Sigmoid colon (tissue), 3 donors: ENCODE results near the gene GNAQ.

Experiments
- POLR2A ChIP-seq, 2 donors: fragments of 450-650 bp; IDR thresholded peaks; one replicate each; pipeline ENCODE4 v1.6.1; 2016; ENCODE audit warnings: antibody characterized with exemption in 2 of 2, mild to moderate bottlenecking in 2 of 2, moderate library complexity in 2 of 2
- TF ChIP-seq, protein P1 (sequence below), 4 experiments: fragments of 450-650 bp in 3 of 4; fragments of 200-600 bp in 1 of 4; IDR thresholded peaks; one replicate each; pipeline ENCODE4 v1.5.1; 2016 to 2019; ENCODE audit warnings: antibody characterized with exemption in 4 of 4, mild to moderate bottlenecking in 3 of 4, moderate library complexity in 2 of 4

DNA sequence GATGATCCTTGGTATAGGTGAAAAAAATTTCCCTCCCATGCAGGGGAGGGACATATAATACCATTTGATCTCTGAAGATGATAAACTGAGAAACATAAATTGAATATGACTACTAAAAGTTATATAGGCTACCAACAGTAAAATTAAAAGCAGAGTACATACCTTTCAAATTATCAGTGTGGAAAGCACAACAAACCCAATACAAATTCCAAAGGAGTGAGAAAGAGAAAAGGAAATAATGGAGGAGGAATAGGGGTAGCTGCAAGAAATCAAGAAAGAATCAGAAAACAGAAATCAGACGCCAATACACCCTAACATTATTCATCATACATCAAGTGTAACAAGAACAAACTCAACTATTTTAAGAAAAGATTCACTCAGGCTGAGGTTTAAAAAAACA lies 17.7 kb downstream of the GNAQ start:
- TF ChIP-seq POLR2A (IDR thresholded peaks at IDR 0.05): no peak
- TF ChIP-seq, protein P1, sequence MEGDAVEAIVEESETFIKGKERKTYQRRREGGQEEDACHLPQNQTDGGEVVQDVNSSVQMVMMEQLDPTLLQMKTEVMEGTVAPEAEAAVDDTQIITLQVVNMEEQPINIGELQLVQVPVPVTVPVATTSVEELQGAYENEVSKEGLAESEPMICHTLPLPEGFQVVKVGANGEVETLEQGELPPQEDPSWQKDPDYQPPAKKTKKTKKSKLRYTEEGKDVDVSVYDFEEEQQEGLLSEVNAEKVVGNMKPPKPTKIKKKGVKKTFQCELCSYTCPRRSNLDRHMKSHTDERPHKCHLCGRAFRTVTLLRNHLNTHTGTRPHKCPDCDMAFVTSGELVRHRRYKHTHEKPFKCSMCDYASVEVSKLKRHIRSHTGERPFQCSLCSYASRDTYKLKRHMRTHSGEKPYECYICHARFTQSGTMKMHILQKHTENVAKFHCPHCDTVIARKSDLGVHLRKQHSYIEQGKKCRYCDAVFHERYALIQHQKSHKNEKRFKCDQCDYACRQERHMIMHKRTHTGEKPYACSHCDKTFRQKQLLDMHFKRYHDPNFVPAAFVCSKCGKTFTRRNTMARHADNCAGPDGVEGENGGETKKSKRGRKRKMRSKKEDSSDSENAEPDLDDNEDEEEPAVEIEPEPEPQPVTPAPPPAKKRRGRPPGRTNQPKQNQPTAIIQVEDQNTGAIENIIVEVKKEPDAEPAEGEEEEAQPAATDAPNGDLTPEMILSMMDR (IDR thresholded peaks at IDR 0.05): no peak
